GM12878 (cell line): Measurements from ENCODE around the gene ADGRG1. TPM values are rescaled to one million over a fixed set of nuclear protein-coding genes. Genes with fewer than 3 reads are reported as not detected.

Experiments
- ATAC-seq: fragments of 200-7000 bp; cut with Tn5 transposase; 3 replicates; pipeline ENCODE4 v1.9.1; 2020; ENCODE audit warnings: mild to moderate bottlenecking, moderate library complexity
- BruUV-seq: library from RNA; stranded (reverse); fragments of 400-500 nt; replicated peaks from 2 replicates; lab custom pipeline; 2021; lab: Mats Ljungman, UMichigan
- CTCF ChIA-PET: fragments of 300-600 bp; sonication (Branson Sonifier 250); formaldehyde crosslinking; extraction: SDS; loops from one replicate; lab custom pipeline; 2021; ENCODE audit warnings: inconsistent platforms; lab: Yijun Ruan, JAX
- POLR2A ChIA-PET: fragments of 350-600 bp; formaldehyde crosslinking; extraction: SDS; loops from one replicate; lab custom pipeline; 2021; ENCODE audit warnings: inconsistent platforms; lab: Charles Lee
- RAD21 ChIA-PET: fragments of 300-600 bp; sonication (Branson Sonifier 250); formaldehyde crosslinking; loops from one replicate; lab custom pipeline; 2023; ENCODE audit warnings: antibody characterized with exemption; ENCODE audit not compliant: unreplicated experiment; lab: Charles Lee
- SMC1A ChIA-PET: fragments of 300-600 bp; sonication (Branson Sonifier 250); formaldehyde crosslinking; loops from one replicate; lab custom pipeline; 2023; ENCODE audit not compliant: unreplicated experiment, uncharacterized antibody; lab: Charles Lee
- DNase-seq: peaks from one replicate; pipeline ENCODE4 v3.0.0-alpha.2; 2011; ENCODE audit warnings: low read depth, low spot score
- FAIRE-seq: peaks from 3 replicates; lab custom pipeline; 2011; peaks lifted over from hg19 to GRCh38; lab: Jason Lieb, UNC
- H2AFZ ChIP-seq: 2 replicates; pipeline ENCODE4 v1.6.0; 2011; ENCODE audit warnings: low read depth, low read length, control low read depth; ENCODE audit not compliant: control insufficient read depth
- H3K27ac ChIP-seq: 2 replicates; pipeline ENCODE4 v1.5.1; 2011; ENCODE audit warnings: control low read depth; ENCODE audit not compliant: control insufficient read depth, insufficient read depth
- H3K27me3 ChIP-seq, 2 experiments: replicated peaks in 1 of 2; 2 replicates each; pipeline versions ENCODE4 v1.6.0 to v1.6.1; 2011; ENCODE audit warnings: low read length in 1 of 2; ENCODE audit not compliant: control insufficient read depth in 2 of 2, insufficient read depth in 2 of 2
- H3K36me3 ChIP-seq, 2 experiments: 2 replicates each; pipeline ENCODE4 v1.5.1; 2011; ENCODE audit warnings: low read length in 1 of 2; ENCODE audit not compliant: control insufficient read depth in 2 of 2, insufficient read depth in 2 of 2
- H3K4me1 ChIP-seq: 2 replicates; pipeline ENCODE4 v1.6.1; 2011; ENCODE audit warnings: mild to moderate bottlenecking, low read length, moderate library complexity, mixed read lengths; ENCODE audit not compliant: control insufficient read depth, insufficient read depth
- H3K4me2 ChIP-seq: 2 replicates; pipeline ENCODE4 v1.6.0; 2011; ENCODE audit warnings: control low read depth; ENCODE audit not compliant: control insufficient read depth, insufficient read depth
- H3K4me3 ChIP-seq: fragments of 200-600 bp; sonication (generic); 2 replicates; pipeline ENCODE4 v1.5.1; 2016
- H3K79me2 ChIP-seq: 2 replicates; pipeline ENCODE4 v1.6.0; 2011; ENCODE audit warnings: low read length; ENCODE audit not compliant: control insufficient read depth, insufficient read depth
- H3K9ac ChIP-seq: 2 replicates; pipeline ENCODE4 v1.8.0; 2011; ENCODE audit warnings: low read length, control low read depth, mixed read lengths; ENCODE audit not compliant: control insufficient read depth, insufficient read depth
- H3K9me3 ChIP-seq: replicated peaks from 3 replicates; pipeline ENCODE4 v1.5.1; 2011; ENCODE audit warnings: mild to moderate bottlenecking, low read length; ENCODE audit not compliant: control insufficient read depth, insufficient read depth
- H4K20me1 ChIP-seq: 2 replicates; pipeline ENCODE4 v1.6.0; 2011; ENCODE audit not compliant: control insufficient read depth, insufficient read depth
- EGR1 ChIP-seq, 2 experiments: IDR thresholded peaks; 1 replicate in 1 of 2; 2 replicates in 1 of 2; pipeline ENCODE4 v1.6.1; 2011 to 2012; ENCODE audit warnings: low read depth in 2 of 2, low read length in 2 of 2, borderline replicate concordance in 1 of 2, mild to moderate bottlenecking in 1 of 2, moderate library complexity in 1 of 2
- FOXM1 ChIP-seq: IDR thresholded peaks from 2 replicates; pipeline ENCODE4 v1.6.1; 2012; ENCODE audit warnings: low read depth, mild to moderate bottlenecking, inconsistent platforms, low read length, moderate library complexity
- RUNX3 ChIP-seq: IDR thresholded peaks from 2 replicates; pipeline ENCODE4 v1.6.1; 2012; ENCODE audit warnings: low read length, inconsistent platforms
- WGBS: methylation state at CpG from one replicate; pipeline ENCODE4 v1.1.6; 2016; ENCODE audit warnings: low lambda C conversion rate; ENCODE audit not compliant: insufficient replicate concordance, insufficient coverage; ENCODE audit errors: missing lambda C conversion rate; 5-methylcytosine and 5-hydroxymethylcytosine counted together
- in situ Hi-C: fragments of 300-500 bp; cut with MboI; formaldehyde crosslinking; loops from 9 replicates; pipeline ENCODE4 v1.14.3; 2018; ENCODE audit warnings: mixed read lengths
- intact Hi-C: fragments of 100-400 bp; cut with micrococcal nuclease; formaldehyde crosslinking; loops from one replicate; pipeline ENCODE4 v1.14.2; 2022; ENCODE audit not compliant: unreplicated experiment
- polyA plus RNA-seq, 11 experiments: library from polyadenylated mRNA; depleted of rRNA in 4 of 11; unstranded in 6 of 11; stranded (reverse) in 5 of 11; fragments of >200 nt; fragmentation: Nextera tagmentation in 4 of 11; fragmentation: Illumina TruSeq in 1 of 11; extraction: Ambion mirVana in 4 of 11; extraction: Trizol in 1 of 11; gene quantifications; 1 replicate in 1 of 11; 2 replicates in 10 of 11; pipeline versions ENCODE4 v1.2.1 to v1.2.3, GENCODE V29; 2011 to 2016; ENCODE audit warnings: inconsistent platforms in 2 of 11, missing spikeins in 2 of 11, low read depth in 1 of 11
- total RNA-seq, 4 experiments: library from RNA; depleted of rRNA in 3 of 4; stranded (reverse); fragments of >200 nt in 3 of 4; fragmentation: Illumina TruSeq in 1 of 4; extraction: Trizol in 1 of 4; gene quantifications; 2 replicates each; pipeline versions ENCODE4 v1.2.1 to v1.2.3, GENCODE V29; 2013 to 2021
- TF ChIP-seq, protein P1 (sequence below): IDR thresholded peaks from 2 replicates; pipeline ENCODE4 v1.6.1; 2012; ENCODE audit warnings: low read depth, low read length, improper control_type of control experiment
- TF ChIP-seq, protein P2 (sequence below): IDR thresholded peaks from 2 replicates; pipeline ENCODE4 v1.6.1; 2012; ENCODE audit warnings: low read depth, low read length, improper control_type of control experiment

ADGRG1 gene
- total and polyA plus RNA-seq, 10 of the 15 experiments (the other 5 are each of a cell fraction or from before 2014, with no cell fraction given), result 0.07 to 2.0 (median 0.75) TPM

DNA sequence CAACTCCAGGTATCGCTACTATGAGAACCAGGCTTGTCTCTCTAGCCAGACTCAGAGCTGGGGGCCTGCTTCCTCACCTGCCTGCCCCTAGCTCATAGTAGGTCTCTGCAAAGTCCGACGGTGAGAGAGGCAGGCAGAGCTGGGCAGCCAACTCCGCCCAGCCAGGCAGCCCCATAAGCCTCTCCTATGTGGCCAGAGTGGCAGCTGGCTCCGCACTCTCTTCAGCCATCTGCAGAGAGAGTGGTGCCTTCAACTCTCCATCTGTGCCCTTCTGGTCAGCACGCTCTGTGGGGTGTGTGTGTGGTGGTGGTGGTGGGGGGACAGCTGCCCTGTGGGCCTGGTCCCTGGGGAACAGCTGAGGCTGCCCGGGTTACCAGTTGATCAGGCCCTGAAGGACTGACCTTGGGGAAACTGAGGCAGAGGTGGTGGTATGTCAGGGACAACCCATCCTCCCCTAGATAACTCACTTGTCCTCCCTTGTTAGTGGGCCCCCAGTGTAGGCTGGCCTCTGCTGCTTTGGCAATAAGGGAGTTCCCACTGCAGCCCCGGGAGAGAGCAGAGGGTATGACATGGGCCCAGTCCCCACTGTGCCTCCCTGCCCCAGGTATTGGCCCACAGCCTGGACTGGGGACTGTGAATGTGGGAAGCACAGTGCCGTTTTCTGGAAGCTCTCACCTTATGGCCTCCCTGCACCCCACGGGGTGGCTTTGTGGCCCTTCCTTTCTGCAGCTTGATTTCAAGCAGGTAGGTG is 1.8 kb upstream of the ADGRG1 start:
- in situ Hi-C loops (no loop called here), intact Hi-C loops (no loop called here)
- H3K9ac ChIP-seq, result no peak overlapping the region
- H2AFZ ChIP-seq, result no peak overlapping the region
- ChIA-PET RAD21 (interaction anchor here (1.2 kb wide), 1 partner anchor 25 kb away, joined by 4 read pairs; no protein-coding TSS in a partner anchor), CTCF (no interaction called here), SMC1A (interaction anchor here (0.9 to 1.6 kb wide), 2 partner anchors 12 to 21 kb away, joined by 3 to 4 read pairs; no protein-coding TSS in a partner anchor), POLR2A (no interaction called here)
- no peak overlapping the region for H3K4me3 ChIP-seq
- ATAC-seq (no peak), DNase-seq (no peak), FAIRE-seq (no peak)
- H4K20me1 ChIP-seq, result no peaks in the 10 kb centered on the region
- no peaks in the 10 kb centered on the region for H3K9me3 ChIP-seq
- no peaks in the 10 kb centered on the region for H3K79me2 ChIP-seq
- no peak overlapping the region for H3K4me2 ChIP-seq
- H3K4me1 ChIP-seq, result no peaks in the 10 kb centered on the region
- H3K27me3 ChIP-seq, result peaks cover 0 to 3% of the 10 kb centered on the region in 2 experiments; a peak in 3 of 4 replicates
- WGBS, result 35% methylated on average over 10 of the region's 10 CpGs
- H3K36me3 ChIP-seq, result no peaks in the 10 kb centered on the region
- BruUV-seq, result no TSS peak
- TF ChIP-seq, protein P1, sequence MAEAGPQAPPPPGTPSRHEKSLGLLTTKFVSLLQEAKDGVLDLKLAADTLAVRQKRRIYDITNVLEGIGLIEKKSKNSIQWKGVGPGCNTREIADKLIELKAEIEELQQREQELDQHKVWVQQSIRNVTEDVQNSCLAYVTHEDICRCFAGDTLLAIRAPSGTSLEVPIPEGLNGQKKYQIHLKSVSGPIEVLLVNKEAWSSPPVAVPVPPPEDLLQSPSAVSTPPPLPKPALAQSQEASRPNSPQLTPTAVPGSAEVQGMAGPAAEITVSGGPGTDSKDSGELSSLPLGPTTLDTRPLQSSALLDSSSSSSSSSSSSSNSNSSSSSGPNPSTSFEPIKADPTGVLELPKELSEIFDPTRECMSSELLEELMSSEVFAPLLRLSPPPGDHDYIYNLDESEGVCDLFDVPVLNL, result no peak
- TF ChIP-seq EGR1 (IDR thresholded peaks at IDR 0.05; ENCODE audit: borderline replicate concordance in 1 of 2, low read depth in 2 of 2, low read length in 2 of 2) (no peak), FOXM1 (no peak), RUNX3 (no peak)
- TF ChIP-seq, protein P2, sequence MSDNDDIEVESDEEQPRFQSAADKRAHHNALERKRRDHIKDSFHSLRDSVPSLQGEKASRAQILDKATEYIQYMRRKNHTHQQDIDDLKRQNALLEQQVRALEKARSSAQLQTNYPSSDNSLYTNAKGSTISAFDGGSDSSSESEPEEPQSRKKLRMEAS, result no peak
- H3K27ac ChIP-seq, result no peak overlapping the region
